Measurements from ENCODE around the gene MRPL23. TPM values are rescaled to one million over a fixed set of nuclear protein-coding genes. Genes with fewer than 3 reads are reported as not detected.
A peak's percentile ranks its signal among the peaks of the same experiment; 100 is the strongest.

MRPL23 gene
- total and polyA plus RNA-seq, 9 donors, result 40.6 to 122 (median 73.7) TPM

- Histone ChIP-seq H3K9me3 (replicated peaks; ENCODE audit: control insufficient read depth, low read depth, low read length) (no peaks in the 10 kb centered on the region), H3K4me1 (ENCODE audit: control insufficient read depth, insufficient read depth, low read length) (peaks cover 95% of the 10 kb centered on the region), H3K27me3 (ENCODE audit: control insufficient read depth, insufficient read depth, low read length) (no peaks in the 10 kb centered on the region), H3K36me3 (ENCODE audit: control insufficient read depth, insufficient read depth, low read length) (peaks cover 67% of the 10 kb centered on the region), H3K4me3 (ENCODE audit: low read length) (peak overlapping the region; percentile 9), H3K27ac (ENCODE audit: low read length) (peak overlapping the region; percentile 99)
- WGBS (ENCODE audit: insufficient coverage), result 41% methylated on average over 26 of the region's 28 CpGs
- DNase-seq, result peak; percentile 93
Observed at GRCh38 chr11:1927026-1927847, 19.9 kb upstream of the MRPL23 start.

GRCh38 chr11:1927848-1928469 is 19.2 kb upstream of the MRPL23 start:
- Histone ChIP-seq H3K4me1 (ENCODE audit: control insufficient read depth, insufficient read depth, low read length) (peaks cover 92% of the 10 kb centered on the region), H3K36me3 (ENCODE audit: control insufficient read depth, insufficient read depth, low read length) (peaks cover 70% of the 10 kb centered on the region), H3K9me3 (replicated peaks; ENCODE audit: control insufficient read depth, low read depth, low read length) (no peaks in the 10 kb centered on the region), H3K27ac (ENCODE audit: low read length) (peak overlapping the region; percentile 99), H3K4me3 (ENCODE audit: low read length) (peak overlapping the region; percentile 9), H3K27me3 (ENCODE audit: control insufficient read depth, insufficient read depth, low read length) (no peaks in the 10 kb centered on the region)
- no peak for DNase-seq
- WGBS (ENCODE audit: insufficient coverage), result 71% methylated on average over 20 of the region's 20 CpGs

- Histone ChIP-seq H3K27me3 (ENCODE audit: control insufficient read depth, insufficient read depth, low read length) (no peaks in the 10 kb centered on the region), H3K4me3 (ENCODE audit: low read length) (peak overlapping the region; percentile 8), H3K9me3 (replicated peaks; ENCODE audit: control insufficient read depth, low read depth, low read length) (no peaks in the 10 kb centered on the region), H3K4me1 (ENCODE audit: control insufficient read depth, insufficient read depth, low read length) (peaks cover 91% of the 10 kb centered on the region), H3K27ac (ENCODE audit: low read length) (peak overlapping the region; percentile 99), H3K36me3 (ENCODE audit: control insufficient read depth, insufficient read depth, low read length) (peaks cover 71% of the 10 kb centered on the region)
- 56% methylated on average over 13 of the region's 13 CpGs for WGBS (ENCODE audit: insufficient coverage)
- peak; percentile 73 for DNase-seq
Observed at GRCh38 chr11:1928470-1928890, 18.7 kb upstream of the MRPL23 start.

- Histone ChIP-seq H3K27ac (ENCODE audit: low read length) (peak overlapping the region; percentile 99), H3K36me3 (ENCODE audit: control insufficient read depth, insufficient read depth, low read length) (peaks cover 74% of the 10 kb centered on the region), H3K4me1 (ENCODE audit: control insufficient read depth, insufficient read depth, low read length) (peaks cover 91% of the 10 kb centered on the region), H3K9me3 (replicated peaks; ENCODE audit: control insufficient read depth, low read depth, low read length) (no peaks in the 10 kb centered on the region), H3K4me3 (ENCODE audit: low read length) (no peak overlapping the region), H3K27me3 (ENCODE audit: control insufficient read depth, insufficient read depth, low read length) (no peaks in the 10 kb centered on the region)
- DNase-seq, result no peak
- 87% methylated on average over 28 of the region's 35 CpGs for WGBS (ENCODE audit: insufficient coverage)
Observed at GRCh38 chr11:1928891-1929541, 18.1 kb upstream of the MRPL23 start.

- Histone ChIP-seq H3K9me3 (replicated peaks; ENCODE audit: control insufficient read depth, low read depth, low read length) (no peaks in the 10 kb centered on the region), H3K4me1 (ENCODE audit: control insufficient read depth, insufficient read depth, low read length) (peaks cover 89% of the 10 kb centered on the region), H3K36me3 (ENCODE audit: control insufficient read depth, insufficient read depth, low read length) (peaks cover 75% of the 10 kb centered on the region), H3K27ac (ENCODE audit: low read length) (peak overlapping the region; percentile 99), H3K27me3 (ENCODE audit: control insufficient read depth, insufficient read depth, low read length) (no peaks in the 10 kb centered on the region), H3K4me3 (ENCODE audit: low read length) (no peak overlapping the region)
- WGBS (ENCODE audit: insufficient coverage), result 75% methylated on average over 11 of the region's 25 CpGs
- DNase-seq, result no peak
Observed at GRCh38 chr11:1929621-1930461, 17.3 kb upstream of the MRPL23 start.

GRCh38 chr11:1930462-1930830 is 16.7 kb upstream of the MRPL23 start:
- Histone ChIP-seq H3K4me1 (ENCODE audit: control insufficient read depth, insufficient read depth, low read length) (peaks cover 89% of the 10 kb centered on the region), H3K27ac (ENCODE audit: low read length) (peak overlapping the region; percentile 99), H3K36me3 (ENCODE audit: control insufficient read depth, insufficient read depth, low read length) (peaks cover 80% of the 10 kb centered on the region), H3K4me3 (ENCODE audit: low read length) (no peak overlapping the region), H3K9me3 (replicated peaks; ENCODE audit: control insufficient read depth, low read depth, low read length) (no peaks in the 10 kb centered on the region), H3K27me3 (ENCODE audit: control insufficient read depth, insufficient read depth, low read length) (no peaks in the 10 kb centered on the region)
- WGBS (ENCODE audit: insufficient coverage), result no CpG with 5 or more reads among the region's 9 CpGs
- peak; percentile 68 for DNase-seq

GRCh38 chr11:1931341-1932104 is 15.6 kb upstream of the MRPL23 start:
- no peak overlapping the region for H3K4me3 ChIP-seq (ENCODE audit: low read length)
- peaks cover 80% of the 10 kb centered on the region for H3K36me3 ChIP-seq (ENCODE audit: control insufficient read depth, insufficient read depth, low read length)
- DNase-seq, result peak; percentile 94
- H3K27me3 ChIP-seq (ENCODE audit: control insufficient read depth, insufficient read depth, low read length), result no peaks in the 10 kb centered on the region
- peaks cover 86% of the 10 kb centered on the region for H3K4me1 ChIP-seq (ENCODE audit: control insufficient read depth, insufficient read depth, low read length)
- H3K9me3 ChIP-seq (replicated peaks; ENCODE audit: control insufficient read depth, low read depth, low read length), result no peaks in the 10 kb centered on the region
- peak overlapping the region; percentile 99 for H3K27ac ChIP-seq (ENCODE audit: low read length)
- 2% methylated on average over 6 of the region's 18 CpGs for WGBS (ENCODE audit: insufficient coverage)

- DNase-seq, result no peak
- Histone ChIP-seq H3K27me3 (ENCODE audit: control insufficient read depth, insufficient read depth, low read length) (no peaks in the 10 kb centered on the region), H3K9me3 (replicated peaks; ENCODE audit: control insufficient read depth, low read depth, low read length) (no peaks in the 10 kb centered on the region), H3K4me3 (ENCODE audit: low read length) (no peak overlapping the region), H3K4me1 (ENCODE audit: control insufficient read depth, insufficient read depth, low read length) (peaks cover 82% of the 10 kb centered on the region), H3K36me3 (ENCODE audit: control insufficient read depth, insufficient read depth, low read length) (peaks cover 82% of the 10 kb centered on the region), H3K27ac (ENCODE audit: low read length) (peak overlapping the region; percentile 99)
- 54% methylated on average over 6 of the region's 11 CpGs for WGBS (ENCODE audit: insufficient coverage)
Observed at GRCh38 chr11:1932105-1932480, 15.0 kb upstream of the MRPL23 start.

- Histone ChIP-seq H3K4me1 (ENCODE audit: control insufficient read depth, insufficient read depth, low read length) (peaks cover 82% of the 10 kb centered on the region), H3K9me3 (replicated peaks; ENCODE audit: control insufficient read depth, low read depth, low read length) (no peaks in the 10 kb centered on the region), H3K27ac (ENCODE audit: low read length) (peak overlapping the region; percentile 99), H3K4me3 (ENCODE audit: low read length) (no peak overlapping the region), H3K27me3 (ENCODE audit: control insufficient read depth, insufficient read depth, low read length) (no peaks in the 10 kb centered on the region), H3K36me3 (ENCODE audit: control insufficient read depth, insufficient read depth, low read length) (peaks cover 82% of the 10 kb centered on the region)
- 100% methylated on average over 3 of the region's 4 CpGs for WGBS (ENCODE audit: insufficient coverage)
- no peak for DNase-seq
Observed at GRCh38 chr11:1932681-1933080, 14.5 kb upstream of the MRPL23 start.
